GM18505 (cell line): ENCODE measurements around the gene RNU1-2.
"Not testable (repeated sequence)": the region's sequence is repeated elsewhere in the genome, so short reads cannot be mapped to it uniquely, and the experiment has no call there.

Source experiments
- ATAC-seq: cut with Tn5 transposase; IDR thresholded peaks from one replicate; pipeline ENCODE4 v1.9.1; 2021; ENCODE audit not compliant: unreplicated experiment
- POLR2A ChIP-seq: IDR thresholded peaks from 4 replicates; pipeline ENCODE4 v1.6.1; 2011; ENCODE audit warnings: borderline replicate concordance; ENCODE audit not compliant: insufficient read depth, insufficient read length; ENCODE audit errors: extremely low read depth

Gene RNU1-2

DNA sequence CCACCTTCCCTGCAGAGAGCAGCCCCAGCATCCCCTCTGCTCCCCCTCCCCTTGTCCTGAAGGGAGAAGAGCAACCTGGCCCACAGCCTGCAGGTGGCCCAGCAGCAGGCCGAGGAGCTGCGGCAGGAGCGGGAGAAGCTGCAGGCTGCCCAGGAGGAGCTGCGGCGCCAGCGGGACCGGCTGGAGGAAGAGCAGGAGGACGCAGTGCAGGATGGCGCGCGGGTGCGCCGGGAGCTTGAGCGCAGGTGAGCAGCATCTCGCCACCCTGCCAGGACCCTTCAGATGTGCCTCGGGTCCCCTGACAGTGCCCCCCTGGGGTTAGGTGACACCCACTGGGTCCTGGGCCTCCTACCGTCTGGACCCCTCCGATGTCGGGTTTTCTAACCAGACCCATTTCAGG, 48.3 kb downstream of the RNU1-2 start:
- no peak for TF ChIP-seq POLR2A

DNA sequence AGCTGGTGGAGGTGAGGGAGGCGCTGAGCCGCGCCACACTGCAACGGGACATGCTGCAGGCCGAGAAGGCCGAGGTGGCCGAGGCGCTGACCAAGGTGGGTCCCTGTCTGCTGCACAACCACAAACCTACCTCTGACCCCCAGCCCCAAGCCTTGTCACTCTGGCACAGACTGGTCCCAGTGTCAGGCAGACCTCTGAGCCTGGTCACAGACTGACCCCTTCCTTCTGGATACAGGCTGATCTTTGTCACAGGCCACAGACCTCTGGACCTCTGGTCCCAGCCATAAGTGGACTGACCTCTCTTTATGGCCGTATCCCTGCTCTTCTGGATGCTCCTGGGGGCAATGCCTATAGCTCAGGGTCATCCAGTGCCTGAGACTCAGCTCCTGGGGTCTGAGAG, 49.7 kb downstream of the RNU1-2 start:
- not testable (repeated sequence) for ATAC-seq

More for the DNA sequence above, 48.3 kb downstream of the RNU1-2 start:
- ATAC-seq, result no peak
